GM12873 (cell line): ENCODE measurements around the gene SLC34A1.

Experiments used
- CTCF ChIP-seq: IDR thresholded peaks from 2 replicates; pipeline ENCODE4 v1.5.1; 2012; ENCODE audit warnings: low read depth, mild to moderate bottlenecking, moderate library complexity, low read length, control low read depth; ENCODE audit not compliant: insufficient read depth; ENCODE audit errors: missing control alignments

SLC34A1 gene

GRCh38 chr5:177339107-177339638 is 45.1 kb upstream of the SLC34A1 start:
- TF ChIP-seq CTCF, result no peak

GRCh38 chr5:177343777-177344176 is 40.5 kb upstream of the SLC34A1 start:
- no peak for TF ChIP-seq CTCF

GRCh38 chr5:177344891-177345290 is 39.3 kb upstream of the SLC34A1 start:
- TF ChIP-seq CTCF, result no peak

GRCh38 chr5:177346820-177347219 is 37.4 kb upstream of the SLC34A1 start:
- no peak for TF ChIP-seq CTCF

- TF ChIP-seq CTCF, result no peak
Measured at GRCh38 chr5:177347699-177348098, 36.5 kb upstream of the SLC34A1 start.

GRCh38 chr5:177349362-177349647 is 34.9 kb upstream of the SLC34A1 start:
- TF ChIP-seq CTCF, result no peak

- TF ChIP-seq CTCF, result no peak
Measured at GRCh38 chr5:177349762-177350161, 34.5 kb upstream of the SLC34A1 start.
